K562 (cell line): ENCODE results near the gene HADHB. TPM values are rescaled to one million over a fixed set of nuclear protein-coding genes. Genes with fewer than 3 reads are reported as not detected.

Experiments used
- CBFA2T3 ChIP-seq: fragments of 450-650 bp; IDR thresholded peaks from 2 replicates; pipeline ENCODE4 v1.6.1; 2017
- CEBPB ChIP-seq: fragments of 450-650 bp; IDR thresholded peaks from 2 replicates; pipeline ENCODE4 v1.6.1; 2016; ENCODE audit warnings: missing genetic modification characterization, missing compliant biosample characterization
- CTBP1 ChIP-seq: fragments of 450-650 bp; IDR thresholded peaks from 2 replicates; pipeline ENCODE4 v1.6.1; 2016; ENCODE audit warnings: borderline replicate concordance
- CXXC5 ChIP-seq: fragments of 250-450 bp; sonication (Bioruptor Pico); IDR thresholded peaks from 2 replicates; pipeline ENCODE4 v1.8.0; 2022; ENCODE audit warnings: inconsistent platforms, mild to moderate bottlenecking, moderate library complexity
- DMBX1 ChIP-seq: fragments of 250-450 bp; sonication (Bioruptor Pico); IDR thresholded peaks from 2 replicates; pipeline ENCODE4 v1.8.0; 2022; ENCODE audit warnings: inconsistent platforms, mild to moderate bottlenecking, moderate library complexity, borderline replicate concordance
- HOXB6 ChIP-seq: fragments of 250-450 bp; sonication (Bioruptor Pico); IDR thresholded peaks from 2 replicates; pipeline ENCODE4 v1.5.1; 2022; ENCODE audit warnings: mild to moderate bottlenecking, borderline replicate concordance
- MTA1 ChIP-seq: fragments of 450-650 bp; IDR thresholded peaks from 2 replicates; pipeline ENCODE4 v1.6.1; 2017; ENCODE audit warnings: borderline replicate concordance
- MTA2 ChIP-seq: fragments of 450-650 bp; IDR thresholded peaks from 2 replicates; pipeline ENCODE4 v1.6.1; 2016; ENCODE audit warnings: low read depth
- PHF20 ChIP-seq: fragments of 450-650 bp; IDR thresholded peaks from 2 replicates; pipeline ENCODE4 v1.6.1; 2018; ENCODE audit not compliant: partially characterized antibody
- PML ChIP-seq: IDR thresholded peaks from 2 replicates; pipeline ENCODE4 v1.6.1; 2012; ENCODE audit warnings: low read length, inconsistent platforms
- SIRT6 ChIP-seq: IDR thresholded peaks from one replicate; pipeline ENCODE4 v1.6.1; 2012; ENCODE audit warnings: low read depth, mild to moderate bottlenecking, control low read depth, inconsistent platforms, low read length, moderate library complexity
- YBX1 ChIP-seq: fragments of 450-650 bp; IDR thresholded peaks from 2 replicates; pipeline ENCODE4 v1.7.1; 2016; ENCODE audit warnings: mild to moderate bottlenecking
- ZNF121 ChIP-seq: sonication (generic); formaldehyde crosslinking; conservative IDR thresholded peaks from 2 replicates; pipeline ENCODE4 v1.8.0; 2022; ENCODE audit warnings: missing genetic modification reagents
- ZNF140 ChIP-seq: fragments of 250-450 bp; sonication (Bioruptor Pico); IDR thresholded peaks from 2 replicates; pipeline ENCODE4 v1.8.0; 2021; ENCODE audit warnings: moderate library complexity, mild to moderate bottlenecking, inconsistent platforms
- ZNF263 ChIP-seq: sonication (generic); formaldehyde crosslinking; IDR thresholded peaks from 2 replicates; pipeline ENCODE4 v1.8.0; 2022; ENCODE audit warnings: mild to moderate bottlenecking, missing genetic modification reagents, borderline replicate concordance
- ZNF436 ChIP-seq: fragments of 250-450, 450-650 bp; sonication (Bioruptor Pico); formaldehyde crosslinking; IDR thresholded peaks from 2 replicates; pipeline ENCODE4 v1.7.0; 2020; ENCODE audit warnings: mild to moderate bottlenecking
- ZNF778 ChIP-seq: fragments of 450-650 bp; formaldehyde crosslinking; IDR thresholded peaks from 2 replicates; pipeline ENCODE4 v1.4.0; 2020; ENCODE audit warnings: mild to moderate bottlenecking, moderate library complexity
- polyA plus RNA-seq, 8 experiments: library from polyadenylated mRNA; depleted of rRNA in 4 of 8; stranded (reverse) in 5 of 8; unstranded in 3 of 8; fragments of >200 nt; fragmentation: Nextera tagmentation in 2 of 8; fragmentation: Illumina TruSeq in 1 of 8; extraction: Ambion mirVana in 2 of 8; extraction: Trizol in 1 of 8; gene quantifications; 2 replicates each; pipeline versions ENCODE4 v1.2.1 to v1.2.3, GENCODE V29; 2011 to 2014; ENCODE audit warnings: inconsistent platforms in 1 of 8, missing spikeins in 1 of 8
- total RNA-seq, 7 experiments: library from RNA; depleted of rRNA in 6 of 7; stranded (reverse); fragments of >200 nt in 6 of 7; fragmentation: Illumina TruSeq in 2 of 7; extraction: Trizol in 2 of 7; gene quantifications; 2 replicates each; pipeline versions ENCODE4 v1.2.1 to v1.2.3, GENCODE V29; 2011 to 2021; ENCODE audit warnings: low replicate concordance in 1 of 7
- TF ChIP-seq, protein P1 (sequence below): fragments of 250-450 bp; sonication (Bioruptor Pico); IDR thresholded peaks from 2 replicates; pipeline ENCODE4 v1.5.0; 2021; ENCODE audit warnings: mild to moderate bottlenecking, moderate library complexity
- TF ChIP-seq, protein P2 (sequence below): fragments of 200-800 bp; sonication (Bioruptor generic); IDR thresholded peaks from 2 replicates; pipeline ENCODE4 v1.6.1; 2017; ENCODE audit warnings: missing genetic modification characterization, missing compliant biosample characterization
- TF ChIP-seq, protein P3 (sequence below), 2 experiments: fragments of 450-650 bp; IDR thresholded peaks; 2 replicates each; pipeline ENCODE4 v1.6.1; 2016
- TF ChIP-seq, protein P4 (sequence below): fragments of 250-450 bp; sonication (Bioruptor Pico); IDR thresholded peaks from 2 replicates; pipeline ENCODE4 v1.5.1; 2021; ENCODE audit warnings: mild to moderate bottlenecking
- TF ChIP-seq, protein P5 (sequence below): fragments of 450-650 bp; formaldehyde crosslinking; IDR thresholded peaks from 2 replicates; pipeline ENCODE4 v1.4.0; 2020; ENCODE audit warnings: mild to moderate bottlenecking, moderate library complexity

Gene HADHB
- total and polyA plus RNA-seq, 9 of the 15 experiments (the other 6 are each of a cell fraction or from before 2014, with no cell fraction given) = 67.3 to 199 (median 100) TPM

DNA sequence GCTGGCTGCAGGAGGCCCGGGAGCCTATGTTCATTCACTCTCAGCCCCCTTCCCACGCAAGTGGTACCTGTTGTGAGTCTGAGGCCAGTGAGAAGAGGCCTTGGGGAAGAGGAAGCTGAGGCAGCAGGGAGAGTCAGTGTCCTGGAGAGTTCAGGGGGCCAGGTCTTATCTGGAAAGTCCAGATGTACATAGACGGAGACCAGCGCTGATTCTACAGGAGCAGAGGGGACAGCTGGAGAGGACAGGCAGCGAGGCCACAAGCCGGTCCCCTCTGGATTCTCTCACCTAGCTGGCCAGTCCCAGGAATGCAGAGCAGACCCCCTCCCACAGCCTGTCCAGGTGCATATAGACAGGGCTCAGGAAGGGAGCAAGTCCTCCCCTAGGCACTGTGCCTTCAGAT, 72.1 kb downstream of the HADHB start (continued):
- TF ChIP-seq ZNF140 (no peak), CXXC5 (CRISPR knock-in tag) (peak; percentile 51), YBX1 (no peak), CBFA2T3 (peak; percentile 89), ZNF263 (CRISPR knock-in tag) (no peak), DMBX1 (CRISPR knock-in tag) (no peak), CTBP1 (peak; percentile 55; the same call in 1 of the 2 replicates), SIRT6 (no peak), MTA1 (no peak), MTA2 (peak; percentile 78), ZNF436 (CRISPR knock-in tag) (no peak), ZNF778 (CRISPR knock-in tag) (no peak), HOXB6 (no peak), CEBPB (tag) (no peak), PHF20 (no peak), ZNF121 (CRISPR knock-in tag) (no peak), PML (no peak)
- TF ChIP-seq, protein P1, sequence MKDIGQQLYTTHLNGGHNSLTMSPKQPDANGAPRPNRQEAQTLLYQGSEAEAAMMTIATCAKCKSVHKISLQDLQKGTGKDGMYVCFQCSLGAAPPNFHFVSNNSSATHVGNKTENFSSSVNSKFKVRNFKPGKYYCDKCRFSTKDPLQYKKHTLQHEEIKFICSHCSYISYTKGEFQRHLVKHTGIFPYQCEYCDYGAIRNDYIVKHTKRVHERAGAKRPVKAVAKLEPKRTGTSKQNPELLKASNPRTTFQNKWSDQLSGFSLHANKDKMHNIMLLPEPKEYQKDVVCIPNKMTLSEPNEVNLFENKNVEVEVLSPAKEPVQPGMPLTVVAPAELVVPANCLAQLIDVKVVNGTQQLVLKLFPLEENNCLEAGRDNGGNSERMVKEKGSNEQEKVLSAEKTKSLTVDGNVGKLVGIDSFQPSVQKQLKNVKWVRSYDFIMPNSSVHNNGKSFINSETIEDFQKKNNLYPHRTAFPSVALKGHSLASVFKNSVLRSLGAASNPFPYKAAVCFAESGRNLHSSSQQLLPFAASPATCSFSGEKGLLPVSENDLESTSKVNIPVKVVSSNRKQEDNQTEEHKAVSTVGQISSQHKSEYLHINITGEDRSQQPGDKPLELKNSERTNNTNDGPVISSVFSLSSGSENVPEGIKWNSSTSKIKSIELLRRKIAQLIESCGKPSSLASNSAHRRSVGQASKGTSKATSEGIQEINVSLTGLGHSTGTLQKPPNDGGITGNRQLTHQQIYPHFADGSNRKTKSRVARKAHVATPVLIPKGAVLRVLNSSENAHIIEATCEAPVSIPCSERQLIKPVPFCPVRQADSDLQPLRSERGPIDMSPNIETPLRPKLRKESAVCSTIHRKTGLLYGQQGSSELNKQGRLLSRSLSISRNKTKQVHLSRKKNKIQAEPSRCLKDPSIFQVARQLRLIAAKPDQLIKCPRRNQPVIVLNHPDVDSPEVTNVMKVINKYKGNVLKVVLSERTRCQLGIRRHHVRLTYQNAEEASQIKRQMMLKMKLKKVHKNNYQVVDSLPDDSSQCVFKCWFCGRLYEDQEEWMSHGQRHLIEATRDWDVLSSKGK (CRISPR knock-in tag) = no peak
- TF ChIP-seq, protein P2, sequence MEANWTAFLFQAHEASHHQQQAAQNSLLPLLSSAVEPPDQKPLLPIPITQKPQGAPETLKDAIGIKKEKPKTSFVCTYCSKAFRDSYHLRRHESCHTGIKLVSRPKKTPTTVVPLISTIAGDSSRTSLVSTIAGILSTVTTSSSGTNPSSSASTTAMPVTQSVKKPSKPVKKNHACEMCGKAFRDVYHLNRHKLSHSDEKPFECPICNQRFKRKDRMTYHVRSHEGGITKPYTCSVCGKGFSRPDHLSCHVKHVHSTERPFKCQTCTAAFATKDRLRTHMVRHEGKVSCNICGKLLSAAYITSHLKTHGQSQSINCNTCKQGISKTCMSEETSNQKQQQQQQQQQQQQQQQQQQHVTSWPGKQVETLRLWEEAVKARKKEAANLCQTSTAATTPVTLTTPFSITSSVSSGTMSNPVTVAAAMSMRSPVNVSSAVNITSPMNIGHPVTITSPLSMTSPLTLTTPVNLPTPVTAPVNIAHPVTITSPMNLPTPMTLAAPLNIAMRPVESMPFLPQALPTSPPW (CRISPR knock-in tag) = no peak
- TF ChIP-seq, protein P3, sequence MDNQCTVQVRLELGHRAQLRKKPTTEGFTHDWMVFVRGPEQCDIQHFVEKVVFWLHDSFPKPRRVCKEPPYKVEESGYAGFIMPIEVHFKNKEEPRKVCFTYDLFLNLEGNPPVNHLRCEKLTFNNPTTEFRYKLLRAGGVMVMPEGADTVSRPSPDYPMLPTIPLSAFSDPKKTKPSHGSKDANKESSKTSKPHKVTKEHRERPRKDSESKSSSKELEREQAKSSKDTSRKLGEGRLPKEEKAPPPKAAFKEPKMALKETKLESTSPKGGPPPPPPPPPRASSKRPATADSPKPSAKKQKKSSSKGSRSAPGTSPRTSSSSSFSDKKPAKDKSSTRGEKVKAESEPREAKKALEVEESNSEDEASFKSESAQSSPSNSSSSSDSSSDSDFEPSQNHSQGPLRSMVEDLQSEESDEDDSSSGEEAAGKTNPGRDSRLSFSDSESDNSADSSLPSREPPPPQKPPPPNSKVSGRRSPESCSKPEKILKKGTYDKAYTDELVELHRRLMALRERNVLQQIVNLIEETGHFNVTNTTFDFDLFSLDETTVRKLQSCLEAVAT (IDR thresholded peaks at IDR 0.05) = no peak
- TF ChIP-seq, protein P4, sequence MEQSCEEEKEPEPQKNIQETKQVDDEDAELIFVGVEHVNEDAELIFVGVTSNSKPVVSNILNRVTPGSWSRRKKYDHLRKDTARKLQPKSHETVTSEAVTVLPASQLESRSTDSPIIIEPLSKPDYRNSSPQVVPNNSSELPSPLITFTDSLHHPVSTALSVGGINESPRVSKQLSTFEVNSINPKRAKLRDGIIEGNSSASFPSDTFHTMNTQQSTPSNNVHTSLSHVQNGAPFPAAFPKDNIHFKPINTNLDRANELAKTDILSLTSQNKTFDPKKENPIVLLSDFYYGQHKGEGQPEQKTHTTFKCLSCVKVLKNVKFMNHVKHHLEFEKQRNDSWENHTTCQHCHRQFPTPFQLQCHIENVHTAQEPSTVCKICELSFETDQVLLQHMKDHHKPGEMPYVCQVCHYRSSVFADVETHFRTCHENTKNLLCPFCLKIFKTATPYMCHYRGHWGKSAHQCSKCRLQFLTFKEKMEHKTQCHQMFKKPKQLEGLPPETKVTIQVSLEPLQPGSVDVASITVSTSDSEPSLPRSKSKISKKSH (CRISPR knock-in tag) = no peak
- TF ChIP-seq, protein P5, sequence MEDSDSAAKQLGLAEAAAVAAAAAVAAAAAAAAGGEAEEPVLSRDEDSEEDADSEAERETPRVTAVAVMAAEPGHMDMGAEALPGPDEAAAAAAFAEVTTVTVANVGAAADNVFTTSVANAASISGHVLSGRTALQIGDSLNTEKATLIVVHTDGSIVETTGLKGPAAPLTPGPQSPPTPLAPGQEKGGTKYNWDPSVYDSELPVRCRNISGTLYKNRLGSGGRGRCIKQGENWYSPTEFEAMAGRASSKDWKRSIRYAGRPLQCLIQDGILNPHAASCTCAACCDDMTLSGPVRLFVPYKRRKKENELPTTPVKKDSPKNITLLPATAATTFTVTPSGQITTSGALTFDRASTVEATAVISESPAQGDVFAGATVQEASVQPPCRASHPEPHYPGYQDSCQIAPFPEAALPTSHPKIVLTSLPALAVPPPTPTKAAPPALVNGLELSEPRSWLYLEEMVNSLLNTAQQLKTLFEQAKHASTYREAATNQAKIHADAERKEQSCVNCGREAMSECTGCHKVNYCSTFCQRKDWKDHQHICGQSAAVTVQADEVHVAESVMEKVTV (CRISPR knock-in tag) = no peak
